GM13976 (cell line): ENCODE measurements around the gene CHST9.

Experiments
- DNase-seq: peaks from one replicate; pipeline ENCODE4 v3.0.0; 2012; ENCODE audit warnings: low spot score
- in situ Hi-C: fragments of 300-500 bp; cut with MboI; formaldehyde crosslinking; loops from one replicate; pipeline ENCODE4 v1.12.0; 2022; ENCODE audit warnings: low sequenced_read_pairs, mixed read lengths, inconsistent platforms; ENCODE audit not compliant: unreplicated experiment
- TF ChIP-seq, protein P1 (sequence below): IDR thresholded peaks from 2 replicates; pipeline ENCODE4 v1.5.1; 2012; ENCODE audit warnings: borderline replicate concordance, mild to moderate bottlenecking; ENCODE audit not compliant: insufficient read depth; ENCODE audit errors: extremely low read depth, missing control alignments, control extremely low read depth

CHST9 gene

DNA sequence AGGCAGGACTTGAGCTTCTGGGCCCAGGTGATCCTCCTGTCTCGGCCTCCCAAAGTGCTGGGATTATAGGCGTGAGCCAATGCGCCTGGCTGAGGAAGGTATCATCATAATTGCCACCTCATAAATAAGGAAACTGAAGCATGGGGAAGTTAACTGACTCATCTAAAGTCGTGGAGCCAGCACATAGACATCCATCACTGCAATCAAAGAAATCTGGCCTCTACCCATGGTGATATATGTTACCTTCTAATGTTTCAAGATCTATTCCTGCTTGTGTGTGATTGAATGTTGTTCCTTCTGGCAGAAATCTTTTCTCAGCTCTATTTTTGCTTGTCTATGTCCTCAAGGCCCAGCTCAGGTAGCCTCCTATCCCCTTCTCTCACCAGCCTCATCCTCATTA is 214.5 kb downstream of the CHST9 start:
- DNase-seq = no peak
- in situ Hi-C loops = no loop called here
- TF ChIP-seq, protein P1, sequence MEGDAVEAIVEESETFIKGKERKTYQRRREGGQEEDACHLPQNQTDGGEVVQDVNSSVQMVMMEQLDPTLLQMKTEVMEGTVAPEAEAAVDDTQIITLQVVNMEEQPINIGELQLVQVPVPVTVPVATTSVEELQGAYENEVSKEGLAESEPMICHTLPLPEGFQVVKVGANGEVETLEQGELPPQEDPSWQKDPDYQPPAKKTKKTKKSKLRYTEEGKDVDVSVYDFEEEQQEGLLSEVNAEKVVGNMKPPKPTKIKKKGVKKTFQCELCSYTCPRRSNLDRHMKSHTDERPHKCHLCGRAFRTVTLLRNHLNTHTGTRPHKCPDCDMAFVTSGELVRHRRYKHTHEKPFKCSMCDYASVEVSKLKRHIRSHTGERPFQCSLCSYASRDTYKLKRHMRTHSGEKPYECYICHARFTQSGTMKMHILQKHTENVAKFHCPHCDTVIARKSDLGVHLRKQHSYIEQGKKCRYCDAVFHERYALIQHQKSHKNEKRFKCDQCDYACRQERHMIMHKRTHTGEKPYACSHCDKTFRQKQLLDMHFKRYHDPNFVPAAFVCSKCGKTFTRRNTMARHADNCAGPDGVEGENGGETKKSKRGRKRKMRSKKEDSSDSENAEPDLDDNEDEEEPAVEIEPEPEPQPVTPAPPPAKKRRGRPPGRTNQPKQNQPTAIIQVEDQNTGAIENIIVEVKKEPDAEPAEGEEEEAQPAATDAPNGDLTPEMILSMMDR = no peak

DNA sequence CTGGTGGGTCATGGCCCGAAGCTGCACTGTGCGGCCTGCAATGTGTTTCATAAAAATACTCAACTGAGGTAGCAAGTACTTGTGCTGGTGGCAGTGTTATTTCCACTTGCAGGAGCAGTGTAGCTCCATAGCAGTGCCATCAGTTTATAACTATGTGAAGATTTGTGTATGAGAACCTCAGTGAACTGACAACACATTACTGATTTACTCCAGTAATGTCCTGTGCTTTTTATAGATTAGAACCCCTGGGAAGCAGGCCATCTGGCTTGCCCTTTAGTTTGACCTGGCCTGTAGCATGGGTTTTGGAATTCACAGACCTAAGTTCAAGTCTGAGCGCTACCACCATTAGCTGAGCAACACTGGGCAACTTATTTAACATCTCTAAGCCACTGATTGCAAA is 219.9 kb downstream of the CHST9 start:
- DNase-seq = no peak
- TF ChIP-seq, protein P1 = no peak
- in situ Hi-C loops = no loop called here

GRCh38 chr18:26963292-26963691 is 221.8 kb downstream of the CHST9 start:
- in situ Hi-C loops = no loop called here

GRCh38 chr18:26961839-26962238 is 223.3 kb downstream of the CHST9 start:
- in situ Hi-C loops = no loop called here
- no peak for DNase-seq
- TF ChIP-seq, protein P1 = no peak

More at GRCh38 chr18:26963292-26963691, 221.8 kb downstream of the CHST9 start:
- TF ChIP-seq, protein P1 = no peak
- no peak for DNase-seq

DNA sequence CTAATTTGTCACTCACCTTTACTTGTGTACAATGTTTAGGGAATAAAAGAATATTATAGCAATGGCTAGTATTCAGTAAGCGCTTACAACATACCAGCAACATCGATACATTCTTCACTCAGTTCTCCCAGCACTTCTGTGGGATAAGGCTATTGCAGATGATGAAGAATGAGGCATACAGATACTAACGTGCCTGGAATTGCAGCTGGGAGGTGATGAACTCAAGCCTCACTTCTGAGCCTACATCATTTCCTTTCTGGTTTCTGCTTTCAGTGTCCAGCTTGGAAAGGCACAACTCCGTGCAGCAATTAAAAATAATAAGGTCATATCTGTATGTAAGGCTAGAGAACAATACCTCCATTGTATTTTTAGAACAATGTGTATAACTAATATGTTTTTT is 224.2 kb downstream of the CHST9 start:
- in situ Hi-C loops = no loop called here
- no peak for DNase-seq
- TF ChIP-seq, protein P1 = no peak

DNA sequence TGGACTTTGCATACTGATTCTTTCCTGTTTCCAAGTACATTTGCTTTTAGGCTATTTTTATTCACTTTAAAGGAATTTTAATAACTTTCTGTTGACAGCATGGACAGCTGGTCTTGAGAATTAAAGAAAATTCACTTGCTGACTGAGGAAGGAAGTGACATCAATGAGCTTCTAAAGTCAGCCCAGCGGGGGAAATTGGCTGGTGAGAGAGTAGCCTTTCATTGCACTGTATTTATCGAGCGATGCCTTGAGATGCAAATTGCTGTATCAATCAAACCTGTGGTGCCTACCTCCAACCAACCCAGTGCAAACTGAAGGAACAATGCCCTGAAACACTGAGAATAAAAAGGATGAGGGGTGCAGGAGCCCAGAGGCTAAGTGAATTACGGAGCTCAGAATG is 228.2 kb downstream of the CHST9 start:
- TF ChIP-seq, protein P1 = no peak
- no peak for DNase-seq
- in situ Hi-C loops = no loop called here

- TF ChIP-seq, protein P1 = no peak
- DNase-seq = no peak
- in situ Hi-C loops = no loop called here
Measured at GRCh38 chr18:26948703-26949102, 236.4 kb downstream of the CHST9 start.
